ENCODE measurements around the gene GPR3.

GPR3 gene

GRCh38 chr1:27410709-27411108 lies 18.3 kb downstream of the GPR3 start:
- H3K27ac ChIP-seq (ENCODE audit: low read depth, low read length): no peak overlapping the region
- H3K4me3 ChIP-seq (ENCODE audit: low read depth in 1 of 2, low read length in 2 of 2): no peak overlapping the region
- H3K27me3 ChIP-seq (ENCODE audit: control insufficient read depth in 1 of 2, insufficient read depth in 2 of 2, low read length in 2 of 2): no peaks in the 10 kb centered on the region
- no peaks in the 10 kb centered on the region for H3K9me3 ChIP-seq (ENCODE audit: control insufficient read depth in 1 of 2, low read length in 2 of 2)
- H3K9ac ChIP-seq (ENCODE audit: low read depth in 1 of 2, low read length in 2 of 2): no peak overlapping the region
- H3K4me1 ChIP-seq (ENCODE audit: control insufficient read depth in 1 of 2, insufficient read depth in 2 of 2, low read length in 2 of 2): no peaks in the 10 kb centered on the region
- peaks cover 55 to 95% of the 10 kb centered on the region in 2 donors for H3K36me3 ChIP-seq (ENCODE audit: control insufficient read depth in 1 of 2, insufficient read depth in 2 of 2, low read length in 2 of 2)

- H3K9ac ChIP-seq (ENCODE audit: low read depth in 1 of 2, low read length in 2 of 2): no peak overlapping the region
- peaks cover 58 to 99% of the 10 kb centered on the region in 2 donors for H3K36me3 ChIP-seq (ENCODE audit: control insufficient read depth in 1 of 2, insufficient read depth in 2 of 2, low read length in 2 of 2)
- H3K4me1 ChIP-seq (ENCODE audit: control insufficient read depth in 1 of 2, insufficient read depth in 2 of 2, low read length in 2 of 2): peaks cover 2 to 6% of the 10 kb centered on the region in 2 donors
- H3K27ac ChIP-seq (ENCODE audit: low read depth, low read length): no peak overlapping the region
- H3K9me3 ChIP-seq (ENCODE audit: control insufficient read depth in 1 of 2, low read length in 2 of 2): no peaks in the 10 kb centered on the region
- H3K4me3 ChIP-seq (ENCODE audit: low read depth in 1 of 2, low read length in 2 of 2): no peak overlapping the region
- no peaks in the 10 kb centered on the region for H3K27me3 ChIP-seq (ENCODE audit: control insufficient read depth in 1 of 2, insufficient read depth in 2 of 2, low read length in 2 of 2)
These were observed 20.1 kb downstream of the GPR3 start for GRCh38 chr1:27412502-27412901.

- no peak overlapping the region for H3K9ac ChIP-seq (ENCODE audit: low read depth in 1 of 2, low read length in 2 of 2)
- H3K9me3 ChIP-seq (ENCODE audit: control insufficient read depth in 1 of 2, low read length in 2 of 2): no peaks in the 10 kb centered on the region
- H3K4me3 ChIP-seq (ENCODE audit: low read depth in 1 of 2, low read length in 2 of 2): no peak overlapping the region
- H3K27me3 ChIP-seq (ENCODE audit: control insufficient read depth in 1 of 2, insufficient read depth in 2 of 2, low read length in 2 of 2): no peaks in the 10 kb centered on the region
- H3K4me1 ChIP-seq (ENCODE audit: control insufficient read depth in 1 of 2, insufficient read depth in 2 of 2, low read length in 2 of 2): peaks cover 7 to 11% of the 10 kb centered on the region in 2 donors
- H3K27ac ChIP-seq (ENCODE audit: low read depth, low read length): no peak overlapping the region
- H3K36me3 ChIP-seq (ENCODE audit: control insufficient read depth in 1 of 2, insufficient read depth in 2 of 2, low read length in 2 of 2): peaks cover 53 to 99% of the 10 kb centered on the region in 2 donors
These were observed 20.6 kb downstream of the GPR3 start for GRCh38 chr1:27413004-27413403.

GRCh38 chr1:27414091-27414490 lies 21.7 kb downstream of the GPR3 start:
- no peak overlapping the region for H3K4me3 ChIP-seq (ENCODE audit: low read depth in 1 of 2, low read length in 2 of 2)
- H3K4me1 ChIP-seq (ENCODE audit: control insufficient read depth in 1 of 2, insufficient read depth in 2 of 2, low read length in 2 of 2): peaks cover 10 to 21% of the 10 kb centered on the region in 2 donors
- H3K27me3 ChIP-seq (ENCODE audit: control insufficient read depth in 1 of 2, insufficient read depth in 2 of 2, low read length in 2 of 2): no peaks in the 10 kb centered on the region
- no peak overlapping the region for H3K27ac ChIP-seq (ENCODE audit: low read depth, low read length)
- H3K9me3 ChIP-seq (ENCODE audit: control insufficient read depth in 1 of 2, low read length in 2 of 2): no peaks in the 10 kb centered on the region
- H3K9ac ChIP-seq (ENCODE audit: low read depth in 1 of 2, low read length in 2 of 2): no peak overlapping the region
- H3K36me3 ChIP-seq (ENCODE audit: control insufficient read depth in 1 of 2, insufficient read depth in 2 of 2, low read length in 2 of 2): peaks cover 53 to 97% of the 10 kb centered on the region in 2 donors

GRCh38 chr1:27416387-27417111 lies 24.1 kb downstream of the GPR3 start:
- no peaks in the 10 kb centered on the region for H3K27me3 ChIP-seq (ENCODE audit: control insufficient read depth in 1 of 2, insufficient read depth in 2 of 2, low read length in 2 of 2)
- no peaks in the 10 kb centered on the region for H3K9me3 ChIP-seq (ENCODE audit: control insufficient read depth in 1 of 2, low read length in 2 of 2)
- no peak overlapping the region for H3K4me3 ChIP-seq (ENCODE audit: low read depth in 1 of 2, low read length in 2 of 2)
- H3K9ac ChIP-seq (ENCODE audit: low read depth in 1 of 2, low read length in 2 of 2): no peak overlapping the region
- peaks cover 10 to 21% of the 10 kb centered on the region in 2 donors for H3K4me1 ChIP-seq (ENCODE audit: control insufficient read depth in 1 of 2, insufficient read depth in 2 of 2, low read length in 2 of 2)
- peaks cover 40 to 77% of the 10 kb centered on the region in 2 donors for H3K36me3 ChIP-seq (ENCODE audit: control insufficient read depth in 1 of 2, insufficient read depth in 2 of 2, low read length in 2 of 2)
- H3K27ac ChIP-seq (ENCODE audit: low read depth, low read length): no peak overlapping the region

GRCh38 chr1:27417713-27418112 lies 25.3 kb downstream of the GPR3 start:
- no peak overlapping the region for H3K9ac ChIP-seq (ENCODE audit: low read depth in 1 of 2, low read length in 2 of 2)
- no peak overlapping the region for H3K4me3 ChIP-seq (ENCODE audit: low read depth in 1 of 2, low read length in 2 of 2)
- H3K27ac ChIP-seq (ENCODE audit: low read depth, low read length): no peak overlapping the region
- H3K4me1 ChIP-seq (ENCODE audit: control insufficient read depth in 1 of 2, insufficient read depth in 2 of 2, low read length in 2 of 2): peaks cover 10 to 21% of the 10 kb centered on the region in 2 donors
- H3K36me3 ChIP-seq (ENCODE audit: control insufficient read depth in 1 of 2, insufficient read depth in 2 of 2, low read length in 2 of 2): peaks cover 36 to 65% of the 10 kb centered on the region in 2 donors
- H3K9me3 ChIP-seq (ENCODE audit: control insufficient read depth in 1 of 2, low read length in 2 of 2): no peaks in the 10 kb centered on the region
- H3K27me3 ChIP-seq (ENCODE audit: control insufficient read depth in 1 of 2, insufficient read depth in 2 of 2, low read length in 2 of 2): no peaks in the 10 kb centered on the region

- Histone ChIP-seq H3K9me3 (ENCODE audit: control insufficient read depth in 1 of 2, low read length in 2 of 2) (no peaks in the 10 kb centered on the region), H3K36me3 (ENCODE audit: control insufficient read depth in 1 of 2, insufficient read depth in 2 of 2, low read length in 2 of 2) (peaks cover 27 to 57% of the 10 kb centered on the region in 2 donors), H3K27me3 (ENCODE audit: control insufficient read depth in 1 of 2, insufficient read depth in 2 of 2, low read length in 2 of 2) (no peaks in the 10 kb centered on the region), H3K27ac (ENCODE audit: low read depth, low read length) (peak overlapping the region; percentile 53), H3K9ac (ENCODE audit: low read depth in 1 of 2, low read length in 2 of 2) (peak overlapping the region in 1 of 2 donors; percentile 25), H3K4me1 (ENCODE audit: control insufficient read depth in 1 of 2, insufficient read depth in 2 of 2, low read length in 2 of 2) (peaks cover 10 to 21% of the 10 kb centered on the region in 2 donors), H3K4me3 (ENCODE audit: low read depth in 1 of 2, low read length in 2 of 2) (no peak overlapping the region)
These were observed 26.1 kb downstream of the GPR3 start for GRCh38 chr1:27418326-27419185.

- Histone ChIP-seq H3K4me3 (ENCODE audit: low read depth in 1 of 2, low read length in 2 of 2) (no peak overlapping the region), H3K9ac (ENCODE audit: low read depth in 1 of 2, low read length in 2 of 2) (no peak overlapping the region), H3K4me1 (ENCODE audit: control insufficient read depth in 1 of 2, insufficient read depth in 2 of 2, low read length in 2 of 2) (peaks cover 8 to 11% of the 10 kb centered on the region in 2 donors), H3K9me3 (ENCODE audit: control insufficient read depth in 1 of 2, low read length in 2 of 2) (no peaks in the 10 kb centered on the region), H3K27me3 (ENCODE audit: control insufficient read depth in 1 of 2, insufficient read depth in 2 of 2, low read length in 2 of 2) (no peaks in the 10 kb centered on the region), H3K27ac (ENCODE audit: low read depth, low read length) (no peak overlapping the region), H3K36me3 (ENCODE audit: control insufficient read depth in 1 of 2, insufficient read depth in 2 of 2, low read length in 2 of 2) (peaks cover 7 to 26% of the 10 kb centered on the region in 2 donors)
These were observed 31.3 kb downstream of the GPR3 start for GRCh38 chr1:27423709-27424108.

GRCh38 chr1:27427329-27427728 lies 34.9 kb downstream of the GPR3 start:
- H3K9ac ChIP-seq (ENCODE audit: low read depth in 1 of 2, low read length in 2 of 2): no peak overlapping the region
- H3K27me3 ChIP-seq (ENCODE audit: control insufficient read depth in 1 of 2, insufficient read depth in 2 of 2, low read length in 2 of 2): no peaks in the 10 kb centered on the region
- H3K4me1 ChIP-seq (ENCODE audit: control insufficient read depth in 1 of 2, insufficient read depth in 2 of 2, low read length in 2 of 2): peaks cover 18 to 26% of the 10 kb centered on the region in 2 donors
- H3K4me3 ChIP-seq (ENCODE audit: low read depth in 1 of 2, low read length in 2 of 2): no peak overlapping the region
- no peaks in the 10 kb centered on the region for H3K9me3 ChIP-seq (ENCODE audit: control insufficient read depth in 1 of 2, low read length in 2 of 2)
- peaks cover 7 to 21% of the 10 kb centered on the region in 2 donors for H3K36me3 ChIP-seq (ENCODE audit: control insufficient read depth in 1 of 2, insufficient read depth in 2 of 2, low read length in 2 of 2)
- no peak overlapping the region for H3K27ac ChIP-seq (ENCODE audit: low read depth, low read length)

- Histone ChIP-seq H3K4me3 (ENCODE audit: low read depth in 1 of 2, low read length in 2 of 2) (no peak overlapping the region), H3K27ac (ENCODE audit: low read depth, low read length) (no peak overlapping the region), H3K4me1 (ENCODE audit: control insufficient read depth in 1 of 2, insufficient read depth in 2 of 2, low read length in 2 of 2) (peaks cover 18 to 26% of the 10 kb centered on the region in 2 donors), H3K9me3 (ENCODE audit: control insufficient read depth in 1 of 2, low read length in 2 of 2) (no peaks in the 10 kb centered on the region), H3K27me3 (ENCODE audit: control insufficient read depth in 1 of 2, insufficient read depth in 2 of 2, low read length in 2 of 2) (no peaks in the 10 kb centered on the region), H3K36me3 (ENCODE audit: control insufficient read depth in 1 of 2, insufficient read depth in 2 of 2, low read length in 2 of 2) (peaks cover 7 to 21% of the 10 kb centered on the region in 2 donors), H3K9ac (ENCODE audit: low read depth in 1 of 2, low read length in 2 of 2) (no peak overlapping the region)
These were observed 35.4 kb downstream of the GPR3 start for GRCh38 chr1:27427816-27428315.

Measured in duodenal mucosa (tissue), 2 donors.